GM12801 (cell line): Measurements from ENCODE around the gene SLC40A1.

Source experiments
- CTCF ChIP-seq: IDR thresholded peaks from one replicate; pipeline ENCODE4 v1.5.1; 2011; ENCODE audit warnings: control low read depth; ENCODE audit not compliant: insufficient read length; ENCODE audit errors: extremely low read depth

Gene SLC40A1

GRCh38 chr2:189511960-189512319, 68.6 kb downstream of the SLC40A1 start:
- TF ChIP-seq CTCF, result no peak

DNA sequence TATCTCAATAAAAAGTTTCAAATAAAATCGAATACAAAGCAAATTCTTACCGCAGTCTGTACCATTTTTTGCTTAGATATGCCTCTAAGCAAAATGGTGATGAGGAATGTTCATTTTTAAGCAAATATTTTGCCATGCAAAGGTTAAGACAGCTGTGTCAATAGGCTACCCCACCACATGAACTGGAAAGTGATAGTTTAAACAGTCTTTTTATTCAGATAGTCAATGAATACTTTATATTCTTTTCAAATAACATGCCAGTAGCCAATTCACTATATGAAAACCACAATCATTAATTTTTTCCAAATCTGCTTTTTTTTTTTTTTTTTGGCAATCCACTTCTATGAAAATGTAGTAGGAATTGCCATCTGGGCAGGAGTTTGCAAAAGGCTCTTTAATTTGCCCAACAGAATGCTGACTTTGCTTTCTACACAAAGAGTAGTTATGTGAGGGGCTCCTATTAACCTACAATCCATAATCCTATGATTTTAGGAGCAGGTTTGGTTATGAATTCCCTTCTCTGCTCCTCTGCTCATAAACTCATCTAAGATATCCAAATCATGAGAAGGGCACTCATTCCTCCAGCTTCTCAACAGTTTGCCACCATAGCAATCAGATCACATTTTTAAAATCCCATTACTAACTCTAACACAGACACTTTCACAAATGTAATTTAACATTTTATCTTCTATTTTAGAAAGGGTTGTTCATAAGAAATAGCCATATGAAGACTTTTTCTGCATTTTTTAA, 69.2 kb downstream of the SLC40A1 start:
- no peak for TF ChIP-seq CTCF
